Measurements from ENCODE around the gene A3GALT2.

Gene A3GALT2

DNA sequence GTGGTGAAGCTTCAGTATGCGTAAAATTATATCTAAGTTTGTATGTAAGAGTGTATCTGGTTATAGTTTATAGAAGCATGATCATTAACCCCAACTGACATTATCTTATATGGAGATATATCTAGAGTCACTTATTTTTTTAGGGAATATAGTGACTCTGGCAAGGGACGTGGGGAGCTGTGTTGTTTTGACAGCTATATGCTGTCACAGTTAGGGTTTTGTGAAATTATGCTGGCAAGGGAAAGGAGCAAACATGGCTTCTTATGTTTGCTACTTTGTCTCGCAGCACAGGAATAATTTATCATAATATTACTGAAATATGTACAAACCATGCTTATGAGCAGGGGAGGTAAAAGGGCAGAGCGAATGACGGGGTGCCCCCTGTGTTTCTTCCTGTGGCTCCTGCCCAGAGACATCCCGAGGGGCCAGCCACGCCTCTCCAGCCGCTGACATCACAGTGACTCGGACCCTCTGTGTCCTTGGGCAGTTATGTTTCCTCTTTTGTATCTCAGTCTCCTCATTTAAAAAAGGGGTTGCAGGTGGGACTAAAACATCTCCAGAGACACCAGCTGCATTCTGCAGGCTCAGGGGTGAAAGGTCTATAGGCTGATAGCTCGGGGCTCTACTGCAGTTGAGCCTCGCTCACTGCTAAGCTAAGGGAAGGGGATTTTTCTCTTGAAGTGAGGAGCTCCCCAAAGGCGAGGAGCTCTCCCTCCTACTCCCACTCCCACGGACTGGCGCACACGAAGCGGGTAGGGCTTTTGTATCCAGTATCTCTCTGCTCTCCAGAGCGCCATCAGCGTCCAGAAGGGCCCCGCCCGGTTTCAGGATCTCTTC is 14.9 kb downstream of the A3GALT2 start:
- ChIA-PET CTCF (interaction anchor here (0.8 to 1.2 kb wide), 4 partner anchors 9 to 150 kb away, joined by 3 to 5 read pairs (median 3); no protein-coding TSS in a partner anchor), POLR2A (no interaction called here)
- Histone ChIP-seq H3K4me1 (ENCODE audit: control insufficient read depth, insufficient read depth, low read length) (no peaks in the 10 kb centered on the region), H3K4me3 (ENCODE audit: low read depth, low read length) (no peak overlapping the region), H3K36me3 (ENCODE audit: control insufficient read depth in 2 of 2, insufficient read depth in 1 of 2, low read length in 2 of 2) (no peaks in the 10 kb centered on the region; a peak in 1 of 3 replicates), H3K9me3 (ENCODE audit: control insufficient read depth, insufficient read depth, low read depth, low read length) (no peaks in the 10 kb centered on the region), H3K27ac (ENCODE audit: extremely low read depth, low read depth, low read length) (no peak overlapping the region)
- no peak for TF ChIP-seq ZNF266 (tag by site-specific recombination; IDR thresholded peaks at IDR 0.05; ENCODE audit: low read depth)
- no peak for TF ChIP-seq PRDM6 (tag by site-specific recombination; IDR thresholded peaks at IDR 0.05)
- TF ChIP-seq IKZF3 (tag by site-specific recombination; IDR thresholded peaks at IDR 0.05) = no peak
- TF ChIP-seq ZNF140 (tag by site-specific recombination; IDR thresholded peaks at IDR 0.05) = no peak
- no peak for TF ChIP-seq ZNF175 (tag by site-specific recombination; IDR thresholded peaks at IDR 0.05)
- TF ChIP-seq ZNF830 (tag by site-specific recombination; IDR thresholded peaks at IDR 0.05; ENCODE audit: low read depth) = no peak
- no peak for TF ChIP-seq ZNF335 (tag by site-specific recombination; conservative IDR thresholded peaks at IDR 0.05)
- TF ChIP-seq REPIN1 (tag by site-specific recombination; IDR thresholded peaks at IDR 0.05; ENCODE audit: low read depth) = no peak
- no peak for TF ChIP-seq ZNF138 (tag by site-specific recombination; IDR thresholded peaks at IDR 0.05; ENCODE audit: borderline replicate concordance)
- no peak for TF ChIP-seq HOXC10 (CRISPR knock-in tag; IDR thresholded peaks at IDR 0.05)
- TF ChIP-seq ZBTB21 (tag by site-specific recombination; IDR thresholded peaks at IDR 0.05) = no peak
- TF ChIP-seq ZNF112 (tag by site-specific recombination; IDR thresholded peaks at IDR 0.05) = no peak

- ChIA-PET CTCF (interaction anchor here (0.7 to 1.2 kb wide), 3 partner anchors 9 to 117 kb away, joined by 3 read pairs; no protein-coding TSS in a partner anchor), POLR2A (no interaction called here)
- Histone ChIP-seq H3K4me1 (ENCODE audit: control insufficient read depth, insufficient read depth, low read length) (no peaks in the 10 kb centered on the region), H3K9me3 (ENCODE audit: control insufficient read depth, insufficient read depth, low read depth, low read length) (no peaks in the 10 kb centered on the region), H3K4me3 (ENCODE audit: low read depth, low read length) (no peak overlapping the region), H3K27ac (ENCODE audit: extremely low read depth, low read depth, low read length) (no peak overlapping the region), H3K36me3 (ENCODE audit: control insufficient read depth in 2 of 2, insufficient read depth in 1 of 2, low read length in 2 of 2) (no peaks in the 10 kb centered on the region; a peak in 1 of 3 replicates)
- no peak for TF ChIP-seq SP2 (tag by site-specific recombination; IDR thresholded peaks at IDR 0.05)
- TF ChIP-seq FEZF1 (tag by site-specific recombination; IDR thresholded peaks at IDR 0.05) = no peak
- no peak for TF ChIP-seq GLIS1 (tag by site-specific recombination; IDR thresholded peaks at IDR 0.05)
- TF ChIP-seq, protein P1, sequence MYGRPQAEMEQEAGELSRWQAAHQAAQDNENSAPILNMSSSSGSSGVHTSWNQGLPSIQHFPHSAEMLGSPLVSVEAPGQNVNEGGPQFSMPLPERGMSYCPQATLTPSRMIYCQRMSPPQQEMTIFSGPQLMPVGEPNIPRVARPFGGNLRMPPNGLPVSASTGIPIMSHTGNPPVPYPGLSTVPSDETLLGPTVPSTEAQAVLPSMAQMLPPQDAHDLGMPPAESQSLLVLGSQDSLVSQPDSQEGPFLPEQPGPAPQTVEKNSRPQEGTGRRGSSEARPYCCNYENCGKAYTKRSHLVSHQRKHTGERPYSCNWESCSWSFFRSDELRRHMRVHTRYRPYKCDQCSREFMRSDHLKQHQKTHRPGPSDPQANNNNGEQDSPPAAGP (tag by site-specific recombination; IDR thresholded peaks at IDR 0.05) = no peak
- TF ChIP-seq, protein P2, sequence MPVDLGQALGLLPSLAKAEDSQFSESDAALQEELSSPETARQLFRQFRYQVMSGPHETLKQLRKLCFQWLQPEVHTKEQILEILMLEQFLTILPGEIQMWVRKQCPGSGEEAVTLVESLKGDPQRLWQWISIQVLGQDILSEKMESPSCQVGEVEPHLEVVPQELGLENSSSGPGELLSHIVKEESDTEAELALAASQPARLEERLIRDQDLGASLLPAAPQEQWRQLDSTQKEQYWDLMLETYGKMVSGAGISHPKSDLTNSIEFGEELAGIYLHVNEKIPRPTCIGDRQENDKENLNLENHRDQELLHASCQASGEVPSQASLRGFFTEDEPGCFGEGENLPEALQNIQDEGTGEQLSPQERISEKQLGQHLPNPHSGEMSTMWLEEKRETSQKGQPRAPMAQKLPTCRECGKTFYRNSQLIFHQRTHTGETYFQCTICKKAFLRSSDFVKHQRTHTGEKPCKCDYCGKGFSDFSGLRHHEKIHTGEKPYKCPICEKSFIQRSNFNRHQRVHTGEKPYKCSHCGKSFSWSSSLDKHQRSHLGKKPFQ (tag by site-specific recombination; IDR thresholded peaks at IDR 0.05) = no peak
- no peak for TF ChIP-seq SP3 (tag by site-specific recombination; IDR thresholded peaks at IDR 0.05)
- no peak for TF ChIP-seq ZNF596 (tag by site-specific recombination; IDR thresholded peaks at IDR 0.05)
- TF ChIP-seq ZNF837 (tag by site-specific recombination; IDR thresholded peaks at IDR 0.05) = no peak
These were observed 15.9 kb downstream of the A3GALT2 start for GRCh38 chr1:33305016-33305415.
